Endodermal cell (in vitro differentiated cells): ENCODE data around the gene FOLR3. TPM values are rescaled to one million over a fixed set of nuclear protein-coding genes. Genes with fewer than 3 reads are reported as not detected.

Source experiments
- DNase-seq: peaks from one replicate; pipeline ENCODE4 v3.0.0-alpha.2; 2017
- H3K27ac ChIP-seq: 2 replicates; pipeline ENCODE4 v1.5.1; 2013; ENCODE audit warnings: mild to moderate bottlenecking, low read depth, low read length, moderate library complexity
- H3K27me3 ChIP-seq: 2 replicates; pipeline ENCODE4 v1.6.1; 2013; ENCODE audit warnings: mild to moderate bottlenecking, low read length, moderate library complexity; ENCODE audit not compliant: insufficient read depth, control insufficient read depth, poor library complexity, severe bottlenecking
- H3K36me3 ChIP-seq: 2 replicates; pipeline ENCODE4 v1.7.0; 2013; ENCODE audit warnings: mild to moderate bottlenecking, low read length, moderate library complexity; ENCODE audit not compliant: control insufficient read depth, insufficient read depth
- H3K4me1 ChIP-seq: one replicate; pipeline ENCODE4 v1.7.0; 2013; ENCODE audit warnings: low read length; ENCODE audit not compliant: control insufficient read depth, insufficient read depth
- H3K4me3 ChIP-seq: 2 replicates; pipeline ENCODE4 v1.5.1; 2013; ENCODE audit warnings: mild to moderate bottlenecking, low read length, moderate library complexity
- H3K9ac ChIP-seq: 2 replicates; pipeline ENCODE4 v1.6.1; 2013; ENCODE audit warnings: mild to moderate bottlenecking, low read length, moderate library complexity; ENCODE audit not compliant: poor library complexity, severe bottlenecking; ENCODE audit errors: extremely low read depth
- H3K9me3 ChIP-seq: 2 replicates; pipeline ENCODE4 v1.6.1; 2013; ENCODE audit warnings: mild to moderate bottlenecking, low read length, moderate library complexity; ENCODE audit not compliant: control insufficient read depth
- H3K27ac Mint-ChIP-seq: 2 replicates; pipeline ENCODE4 v1.8.0; 2020; ENCODE audit warnings: mixed read lengths
- H3K27me3 Mint-ChIP-seq: 2 replicates; pipeline ENCODE4 v1.8.0; 2021; ENCODE audit warnings: mild to moderate bottlenecking, mixed read lengths; ENCODE audit not compliant: insufficient read depth
- H3K36me3 Mint-ChIP-seq: 2 replicates; pipeline ENCODE4 v1.8.0; 2020; ENCODE audit warnings: low read depth, mixed read lengths
- H3K4me1 Mint-ChIP-seq: 2 replicates; pipeline ENCODE4 v1.8.0; 2020; ENCODE audit warnings: mixed read lengths
- H3K4me3 Mint-ChIP-seq: 2 replicates; pipeline ENCODE4 v1.8.0; 2020; ENCODE audit warnings: mild to moderate bottlenecking, moderate library complexity, mixed read lengths
- H3K9me3 Mint-ChIP-seq: 2 replicates; pipeline ENCODE4 v1.8.0; 2020; ENCODE audit warnings: mild to moderate bottlenecking, mixed read lengths
- WGBS, 2 experiments: methylation state at CpG; one replicate each; pipeline versions ENCODE4 v1.1.5 to v1.1.7; 2013; ENCODE audit warnings: missing lambda C conversion rate in 2 of 2, mixed read lengths in 1 of 2; ENCODE audit not compliant: insufficient coverage in 1 of 2, insufficient read length in 1 of 2; 5-methylcytosine and 5-hydroxymethylcytosine counted together
- total RNA-seq, 2 donors: library from RNA; stranded (reverse); fragmentation: NEBNext Ultra II Directional in 1 of 2; extraction: Animal tissue kit (Norgen Biotek cat#: 25700) in 1 of 2; gene quantifications; 2 replicates in 1 of 2; 3 replicates in 1 of 2; pipeline ENCODE4 v1.2.1, GENCODE V29; 2021
- TF ChIP-seq, protein P1 (sequence below): fragments of 200-600 bp; sonication (generic); conservative IDR thresholded peaks from 2 replicates; pipeline ENCODE4 v1.5.0; 2021; ENCODE audit warnings: antibody characterized with exemption, mild to moderate bottlenecking

Gene FOLR3
- total RNA-seq, 2 donors from 2014 or later: not detected

GRCh38 chr11:72138821-72139390 lies 3.4 kb downstream of the FOLR3 start:
- no peak overlapping the region for H3K4me3 Mint-ChIP-seq
- 89 to 98% methylated on average over 5 to 12 of the region's 12 CpGs for whole genome bisulfite sequencing, 2 experiments

GRCh38 chr11:72139500-72139899 lies 4.0 kb downstream of the FOLR3 start:
- H3K27me3 Mint-ChIP-seq: peaks cover 21% of the 10 kb centered on the region
- 95 to 100% methylated on average over 4 to 11 of the region's 11 CpGs for WGBS, 2 experiments
- DNase-seq: no peak
- TF ChIP-seq, protein P1, sequence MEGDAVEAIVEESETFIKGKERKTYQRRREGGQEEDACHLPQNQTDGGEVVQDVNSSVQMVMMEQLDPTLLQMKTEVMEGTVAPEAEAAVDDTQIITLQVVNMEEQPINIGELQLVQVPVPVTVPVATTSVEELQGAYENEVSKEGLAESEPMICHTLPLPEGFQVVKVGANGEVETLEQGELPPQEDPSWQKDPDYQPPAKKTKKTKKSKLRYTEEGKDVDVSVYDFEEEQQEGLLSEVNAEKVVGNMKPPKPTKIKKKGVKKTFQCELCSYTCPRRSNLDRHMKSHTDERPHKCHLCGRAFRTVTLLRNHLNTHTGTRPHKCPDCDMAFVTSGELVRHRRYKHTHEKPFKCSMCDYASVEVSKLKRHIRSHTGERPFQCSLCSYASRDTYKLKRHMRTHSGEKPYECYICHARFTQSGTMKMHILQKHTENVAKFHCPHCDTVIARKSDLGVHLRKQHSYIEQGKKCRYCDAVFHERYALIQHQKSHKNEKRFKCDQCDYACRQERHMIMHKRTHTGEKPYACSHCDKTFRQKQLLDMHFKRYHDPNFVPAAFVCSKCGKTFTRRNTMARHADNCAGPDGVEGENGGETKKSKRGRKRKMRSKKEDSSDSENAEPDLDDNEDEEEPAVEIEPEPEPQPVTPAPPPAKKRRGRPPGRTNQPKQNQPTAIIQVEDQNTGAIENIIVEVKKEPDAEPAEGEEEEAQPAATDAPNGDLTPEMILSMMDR: no peak
- no peak overlapping the region for H3K4me3 ChIP-seq
- H3K9ac ChIP-seq: no peak overlapping the region
- no peak overlapping the region for H3K27ac Mint-ChIP-seq
- H3K27me3 ChIP-seq: no peaks in the 10 kb centered on the region
- H3K36me3 Mint-ChIP-seq: no peaks in the 10 kb centered on the region
- no peaks in the 10 kb centered on the region for H3K36me3 ChIP-seq
- no peaks in the 10 kb centered on the region for H3K9me3 ChIP-seq
- H3K4me1 Mint-ChIP-seq: no peaks in the 10 kb centered on the region
- H3K9me3 Mint-ChIP-seq: no peaks in the 10 kb centered on the region
- no peak overlapping the region for H3K4me3 Mint-ChIP-seq
- no peak overlapping the region for H3K27ac ChIP-seq
- no peaks in the 10 kb centered on the region for H3K4me1 ChIP-seq

More at GRCh38 chr11:72138821-72139390, 3.4 kb downstream of the FOLR3 start:
- H3K27ac ChIP-seq: no peak overlapping the region
- Mint-ChIP-seq H3K27me3 (peaks cover 20% of the 10 kb centered on the region), H3K9me3 (no peaks in the 10 kb centered on the region), H3K4me1 (no peaks in the 10 kb centered on the region), H3K36me3 (no peaks in the 10 kb centered on the region), H3K27ac (no peak overlapping the region)
- H3K9me3 ChIP-seq: no peaks in the 10 kb centered on the region
- no peaks in the 10 kb centered on the region for H3K4me1 ChIP-seq
- no peak for DNase-seq
- no peak overlapping the region for H3K9ac ChIP-seq
- no peaks in the 10 kb centered on the region for H3K36me3 ChIP-seq
- peaks cover 1% of the 10 kb centered on the region for H3K27me3 ChIP-seq
- TF ChIP-seq, protein P1: no peak
- no peak overlapping the region for H3K4me3 ChIP-seq

- no peaks in the 10 kb centered on the region for H3K36me3 ChIP-seq
- Mint-ChIP-seq H3K4me1 (no peaks in the 10 kb centered on the region), H3K27ac (no peak overlapping the region), H3K9me3 (no peaks in the 10 kb centered on the region), H3K36me3 (no peaks in the 10 kb centered on the region), H3K4me3 (no peak overlapping the region), H3K27me3 (peaks cover 21% of the 10 kb centered on the region)
- no peak overlapping the region for H3K4me3 ChIP-seq
- no peaks in the 10 kb centered on the region for H3K9me3 ChIP-seq
- H3K4me1 ChIP-seq: no peaks in the 10 kb centered on the region
- no peaks in the 10 kb centered on the region for H3K27me3 ChIP-seq
- TF ChIP-seq, protein P1: no peak
- WGBS, 2 experiments: 90 to 100% methylated on average over 1 to 2 of the region's 2 CpGs
- no peak overlapping the region for H3K9ac ChIP-seq
- no peak overlapping the region for H3K27ac ChIP-seq
- DNase-seq: no peak
Measured at GRCh38 chr11:72140661-72141060, 5.1 kb downstream of the FOLR3 start.
